H1 (cell line): ENCODE measurements around the gene PASK. TPM values are rescaled to one million over a fixed set of nuclear protein-coding genes. Genes with fewer than 3 reads are reported as not detected.
"Not testable (repeated sequence)": the region's sequence is repeated elsewhere in the genome, so short reads cannot be mapped to it uniquely, and the experiment has no call there.

ENCODE experiments used
- CTCF ChIA-PET: fragments of 300-600 bp; sonication (Branson Sonifier 250); formaldehyde crosslinking; loops from one replicate; lab custom pipeline; 2021; ENCODE audit not compliant: partially characterized antibody; lab: Charles Lee
- POLR2A ChIA-PET: fragments of 300-600 bp; sonication (Branson Sonifier 250); formaldehyde crosslinking; loops from one replicate; lab custom pipeline; 2021; ENCODE audit warnings: inconsistent platforms; ENCODE audit not compliant: partially characterized antibody; lab: Charles Lee
- DNase-seq, 2 experiments: peaks; one replicate each; pipeline versions ENCODE4 v3.0.0 to v3.0.0-alpha.2; 2010 to 2022; ENCODE audit warnings: low spot score in 2 of 2, low read depth in 1 of 2, mixed read lengths in 1 of 2
- FAIRE-seq: peaks from 2 replicates; lab custom pipeline; 2011; peaks lifted over from hg19 to GRCh38; lab: Jason Lieb, UNC
- H2AFZ ChIP-seq: 2 replicates; pipeline ENCODE4 v1.8.1; 2012; ENCODE audit warnings: low read length, inconsistent platforms
- H2AK5ac ChIP-seq: 2 replicates; pipeline ENCODE4 v1.6.1; 2013; ENCODE audit warnings: low read depth, low read length
- H2BK120ac ChIP-seq: replicated peaks from 2 replicates; pipeline ENCODE3; 2013; ENCODE audit warnings: low read depth, low read length, inconsistent platforms
- H2BK12ac ChIP-seq: 2 replicates; pipeline ENCODE4 v1.6.1; 2013; ENCODE audit warnings: low read depth, low read length
- H2BK15ac ChIP-seq: 2 replicates; pipeline ENCODE4 v1.6.1; 2013; ENCODE audit warnings: low read length
- H2BK20ac ChIP-seq: 2 replicates; pipeline ENCODE4 v1.6.1; 2013; ENCODE audit warnings: low read length
- H2BK5ac ChIP-seq: 2 replicates; pipeline ENCODE4 v1.6.1; 2013; ENCODE audit warnings: low read depth, low read length
- H3K14ac ChIP-seq: 2 replicates; pipeline ENCODE4 v1.6.1; 2013; ENCODE audit warnings: inconsistent platforms; ENCODE audit not compliant: insufficient read length
- H3K18ac ChIP-seq: 2 replicates; pipeline ENCODE4 v1.6.1; 2013; ENCODE audit warnings: low read length; ENCODE audit errors: extremely low read depth
- H3K23ac ChIP-seq: 2 replicates; pipeline ENCODE4 v1.6.1; 2013; ENCODE audit warnings: inconsistent platforms; ENCODE audit not compliant: insufficient read length
- H3K23me2 ChIP-seq: 2 replicates; pipeline ENCODE4 v1.6.1; 2013; ENCODE audit warnings: low read depth, low read length
- H3K27ac ChIP-seq: 2 replicates; pipeline ENCODE4 v1.6.1; 2011; ENCODE audit warnings: low read depth, low read length, inconsistent platforms
- H3K27me3 ChIP-seq, 4 experiments: replicated peaks in 1 of 4; 1 replicate in 1 of 4; 2 replicates in 3 of 4; pipeline versions ENCODE4 v1.6.1 to v1.8.1; 2011 to 2013; ENCODE audit warnings: low read length in 3 of 4, mild to moderate bottlenecking in 3 of 4, inconsistent platforms in 2 of 4, mixed read lengths in 2 of 4, moderate library complexity in 1 of 4; ENCODE audit not compliant: control insufficient read depth in 3 of 4, insufficient read depth in 3 of 4; ENCODE audit errors: extremely low read depth in 1 of 4
- H3K36me3 ChIP-seq, 4 experiments: 2 replicates each; pipeline versions ENCODE4 v1.6.1 to v1.8.1; 2011 to 2013; ENCODE audit warnings: mild to moderate bottlenecking in 4 of 4, low read length in 3 of 4, moderate library complexity in 2 of 4, control low read depth in 1 of 4, inconsistent platforms in 1 of 4; ENCODE audit not compliant: insufficient read depth in 4 of 4, control insufficient read depth in 2 of 4
- H3K4ac ChIP-seq: replicated peaks from 2 replicates; pipeline ENCODE3; 2013; ENCODE audit warnings: low read length, low read depth, mixed read lengths, inconsistent platforms; ENCODE audit not compliant: insufficient read length
- H3K4me1 ChIP-seq, 4 experiments: replicated peaks in 1 of 4; 1 replicate in 1 of 4; 2 replicates in 3 of 4; pipeline versions ENCODE4 v1.6.1 to v1.8.1; 2011 to 2013; ENCODE audit warnings: low read length in 3 of 4, inconsistent platforms in 2 of 4, mixed read lengths in 1 of 4; ENCODE audit not compliant: insufficient read depth in 4 of 4, control insufficient read depth in 3 of 4
- H3K4me2 ChIP-seq, 2 experiments: 2 replicates each; pipeline versions ENCODE4 v1.6.1 to v1.8.1; 2011 to 2013; ENCODE audit warnings: low read depth in 2 of 2, low read length in 2 of 2, control low read depth in 1 of 2, inconsistent platforms in 1 of 2, mild to moderate bottlenecking in 1 of 2; ENCODE audit not compliant: insufficient read depth in 1 of 2
- H3K4me3 ChIP-seq, 4 experiments: fragments of 200-600, 300-600 bp in 1 of 4; sonication (generic), shearing (Covaris generic), sonication (Bioruptor Twin) in 1 of 4; 2 replicates each; pipeline versions ENCODE4 v1.5.1 to v1.8.1; 2011 to 2016; ENCODE audit warnings: low read length in 4 of 4, low read depth in 3 of 4, control low read depth in 2 of 4, inconsistent platforms in 2 of 4, mild to moderate bottlenecking in 2 of 4, mixed read lengths in 1 of 4, moderate library complexity in 1 of 4; ENCODE audit not compliant: insufficient read depth in 2 of 4; ENCODE audit errors: extremely low read depth in 1 of 4
- H3K56ac ChIP-seq: replicated peaks from 2 replicates; pipeline ENCODE3; 2013; ENCODE audit warnings: low read depth, mild to moderate bottlenecking, mixed read lengths, low read length, inconsistent platforms; ENCODE audit not compliant: insufficient read length
- H3K79me1 ChIP-seq: 2 replicates; pipeline ENCODE4 v1.6.1; 2013; ENCODE audit warnings: low read depth, low read length, control low read depth
- H3K79me2 ChIP-seq, 2 experiments: 2 replicates each; pipeline versions ENCODE4 v1.6.1 to v1.8.1; 2012 to 2013; ENCODE audit warnings: low read length in 2 of 2, mild to moderate bottlenecking in 2 of 2, inconsistent platforms in 1 of 2; ENCODE audit not compliant: insufficient read depth in 2 of 2, control insufficient read depth in 1 of 2
- H3K9ac ChIP-seq, 4 experiments: replicated peaks in 1 of 4; 1 replicate in 1 of 4; 2 replicates in 3 of 4; pipeline versions ENCODE4 v1.6.1 to v1.8.1; 2011 to 2013; ENCODE audit warnings: low read depth in 3 of 4, low read length in 3 of 4, control low read depth in 2 of 4, mild to moderate bottlenecking in 2 of 4, moderate library complexity in 2 of 4, inconsistent platforms in 1 of 4; ENCODE audit errors: extremely low read depth in 1 of 4
- H3K9me3 ChIP-seq, 2 experiments: 2 replicates each; pipeline versions ENCODE4 v1.6.1 to v1.8.1; 2012 to 2013; ENCODE audit warnings: mild to moderate bottlenecking in 2 of 2, moderate library complexity in 2 of 2, control low read depth in 1 of 2, inconsistent platforms in 1 of 2, low read depth in 1 of 2, low read length in 1 of 2, mixed read lengths in 1 of 2; ENCODE audit not compliant: insufficient read depth in 2 of 2
- H4K20me1 ChIP-seq, 2 experiments: replicated peaks in 1 of 2; 2 replicates each; pipeline versions ENCODE3 to v1.8.1; 2011 to 2013; ENCODE audit warnings: inconsistent platforms in 2 of 2, low read length in 2 of 2, mild to moderate bottlenecking in 1 of 2; ENCODE audit not compliant: insufficient read depth in 2 of 2, control insufficient read depth in 1 of 2
- H4K5ac ChIP-seq: 2 replicates; pipeline ENCODE4 v1.6.1; 2013; ENCODE audit warnings: low read length, low read depth, mixed read lengths, inconsistent platforms; ENCODE audit not compliant: insufficient read length
- H4K8ac ChIP-seq: 2 replicates; pipeline ENCODE4 v1.8.0; 2013; ENCODE audit warnings: mild to moderate bottlenecking, moderate library complexity, low read length, inconsistent platforms; ENCODE audit not compliant: insufficient read depth; ENCODE audit errors: extremely low read depth
- H4K91ac ChIP-seq: replicated peaks from 2 replicates; pipeline ENCODE3; 2013; ENCODE audit warnings: low read length, mixed read lengths, inconsistent platforms; ENCODE audit not compliant: insufficient read length
- WGBS, 2 experiments: shearing (Covaris generic) in 1 of 2; methylation state at CpG; one replicate each; pipeline versions ENCODE4 v1.1.6 to v1.1.7; 2013 to 2015; ENCODE audit warnings: low lambda C conversion rate in 2 of 2, mixed read lengths in 2 of 2, inconsistent platforms in 1 of 2, low coverage in 1 of 2, missing lambda C conversion rate in 1 of 2; ENCODE audit not compliant: insufficient replicate concordance in 2 of 2, insufficient coverage in 1 of 2, insufficient read length in 1 of 2; ENCODE audit errors: extremely low coverage in 1 of 2, missing lambda C conversion rate in 1 of 2; 5-methylcytosine and 5-hydroxymethylcytosine counted together
- polyA plus RNA-seq, 7 experiments: library from polyadenylated mRNA; depleted of rRNA in 3 of 7; stranded (reverse) in 5 of 7; unstranded in 2 of 7; fragments of >200 nt in 5 of 7; fragments of 200-250 nt in 2 of 7; gene quantifications; 1 replicate in 5 of 7; 2 replicates in 1 of 7; 4 replicates in 1 of 7; pipeline versions ENCODE4 v1.2.1 to v1.2.3, GENCODE V29; 2011 to 2013; ENCODE audit warnings: missing spikeins in 2 of 7, mixed read lengths in 2 of 7
- total RNA-seq: library from RNA; stranded (reverse); fragmentation: NEBNext Ultra II Directional; extraction: Animal tissue kit (Norgen Biotek cat#: 25700); gene quantifications from 2 replicates; pipeline ENCODE4 v1.2.1, GENCODE V29; 2021

The PASK gene
- total and polyA plus RNA-seq, 2 of the 8 experiments (the other 6 are each of a cell fraction or from before 2014, with no cell fraction given), result 20.5 to 66.1 TPM

DNA sequence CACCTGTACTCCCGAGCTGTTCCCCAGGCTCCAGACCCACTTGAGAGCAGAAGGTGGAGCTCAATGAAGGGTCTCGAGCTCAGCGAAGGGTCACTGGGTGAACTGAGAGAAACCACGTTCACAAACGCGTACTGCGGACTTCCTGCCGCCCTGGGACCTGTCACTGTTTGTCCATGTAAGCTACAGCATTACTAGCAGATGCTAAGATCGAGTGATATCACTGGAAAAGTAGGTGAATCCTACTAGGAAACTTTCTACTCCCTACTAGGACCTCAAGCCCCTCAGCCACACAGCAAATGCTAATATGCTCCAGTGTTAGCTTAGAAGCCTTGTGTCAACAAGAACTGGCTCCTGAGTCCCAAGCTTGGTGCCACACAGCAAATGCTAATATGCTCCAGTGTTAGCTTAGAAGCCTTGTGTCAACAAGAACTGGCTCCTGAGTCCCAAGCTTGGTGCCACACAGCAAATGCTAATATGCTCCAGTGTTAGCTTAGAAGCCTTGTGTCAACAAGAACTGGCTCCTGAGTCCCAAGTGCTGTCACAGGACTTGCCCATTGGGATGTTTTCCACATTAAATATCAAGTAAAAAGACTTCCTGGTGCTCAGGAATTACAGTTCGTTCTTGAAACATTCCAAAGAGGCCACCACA lies 56.0 kb downstream of the PASK start:
- H4K91ac ChIP-seq, H4K8ac ChIP-seq, H4K20me1 ChIP-seq, H3K23me2 ChIP-seq, H3K23ac ChIP-seq, H3K79me2 ChIP-seq, H2AK5ac ChIP-seq, H3K9ac ChIP-seq, H3K27me3 ChIP-seq, H2AFZ ChIP-seq, H2BK5ac ChIP-seq, H3K4me2 ChIP-seq, FAIRE-seq, H3K4ac ChIP-seq, H4K5ac ChIP-seq, DNase-seq, H2BK120ac ChIP-seq, H2BK12ac ChIP-seq, H2BK20ac ChIP-seq, H3K56ac ChIP-seq, H3K14ac ChIP-seq, H3K79me1 ChIP-seq, H3K4me3 ChIP-seq, H3K27ac ChIP-seq, H3K18ac ChIP-seq, H3K9me3 ChIP-seq, H2BK15ac ChIP-seq: not testable (repeated sequence)
- Histone ChIP-seq H3K36me3 (peaks cover 16 to 43% (median 33%) of the 10 kb centered on the region in 4 experiments), H3K4me1 (peaks cover 0 to 12% (median 6%) of the 10 kb centered on the region in 4 experiments; a peak in 5 of 7 replicates)
- 91% methylated on average over 10 of the region's 10 CpGs; no CpG with 5 or more reads in 1 of the 2 experiments for WGBS, 2 experiments
- CTCF ChIA-PET, result interaction anchor here (0.8 to 2.5 kb wide), 3 partner anchors 13 to 288 kb away, joined by 3 to 7 read pairs (median 3); no protein-coding TSS in a partner anchor
- POLR2A ChIA-PET, result interaction anchor here (0.8 to 2.1 kb wide), 2 partner anchors 9 to 56 kb away, joined by 3 to 7 read pairs; partner anchors contain the start of genes MTERF4 and PASK
